WI38 (cell line): ENCODE measurements around the gene CD6.

Experiments
- H3K4me3 ChIP-seq: 2 replicates; pipeline ENCODE4 v1.5.1; 2011; ENCODE audit warnings: low read depth, mild to moderate bottlenecking, control low read depth, low read length
- CTCF ChIP-seq: IDR thresholded peaks from 2 replicates; pipeline ENCODE4 v1.5.1; 2012; ENCODE audit warnings: low read depth, mild to moderate bottlenecking, control low read depth, low read length

Gene CD6

GRCh38 chr11:61032824-61033223 lies 61.3 kb downstream of the CD6 start:
- H3K4me3 ChIP-seq, result no peak overlapping the region
- TF ChIP-seq CTCF, result no peak

- no peak for TF ChIP-seq CTCF
- no peak overlapping the region for H3K4me3 ChIP-seq
These were observed 61.9 kb downstream of the CD6 start for GRCh38 chr11:61033417-61033816.

- TF ChIP-seq CTCF, result no peak
- no peak overlapping the region for H3K4me3 ChIP-seq
These were observed 62.6 kb downstream of the CD6 start for GRCh38 chr11:61034111-61034510.

GRCh38 chr11:61034704-61035525 lies 63.4 kb downstream of the CD6 start:
- no peak for TF ChIP-seq CTCF

GRCh38 chr11:61035526-61035835 lies 64.0 kb downstream of the CD6 start:
- TF ChIP-seq CTCF, result no peak
- H3K4me3 ChIP-seq, result no peak overlapping the region

More at GRCh38 chr11:61034704-61035525, 63.4 kb downstream of the CD6 start:
- H3K4me3 ChIP-seq, result no peak overlapping the region

- H3K4me3 ChIP-seq, result no peak overlapping the region
- TF ChIP-seq CTCF, result no peak
These were observed 66.1 kb downstream of the CD6 start for GRCh38 chr11:61037441-61038093.

GRCh38 chr11:61039916-61040315 lies 68.4 kb downstream of the CD6 start:
- TF ChIP-seq CTCF, result no peak
- no peak overlapping the region for H3K4me3 ChIP-seq
